SK-N-SH treated with all-trans-retinoic acid at 6 μM for 48 hours (cell line): ENCODE results near the gene C19orf53.

Experiments
- ATAC-seq: fragments of 200-7000 bp; cut with Tn5 transposase; 3 replicates; pipeline ENCODE4 v1.9.1; 2020; ENCODE audit warnings: mild to moderate bottlenecking, moderate library complexity
- ARNTL ChIP-seq: fragments of 450-650 bp; formaldehyde crosslinking; IDR thresholded peaks from 2 replicates; pipeline ENCODE4 v1.5.0; 2020; ENCODE audit warnings: low read depth, mild to moderate bottlenecking, moderate library complexity, borderline replicate concordance
- BACH2 ChIP-seq: fragments of 250-450 bp; sonication (Bioruptor Pico); IDR thresholded peaks from 2 replicates; pipeline ENCODE4 v1.9.0; 2021; ENCODE audit warnings: mild to moderate bottlenecking, borderline replicate concordance
- CREB5 ChIP-seq: fragments of 250-450 bp; sonication (Bioruptor Pico); IDR thresholded peaks from 2 replicates; pipeline ENCODE4 v1.5.1; 2020; ENCODE audit warnings: low read depth, mild to moderate bottlenecking, moderate library complexity
- CSDC2 ChIP-seq: fragments of 250-450 bp; sonication (Bioruptor Pico); IDR thresholded peaks from 2 replicates; pipeline ENCODE4 v1.5.0; 2020; ENCODE audit warnings: mild to moderate bottlenecking, moderate library complexity
- CSRNP3 ChIP-seq: fragments of 250-450 bp; sonication (Bioruptor Pico); IDR thresholded peaks from 2 replicates; pipeline ENCODE4 v1.5.1; 2021; ENCODE audit warnings: mild to moderate bottlenecking, moderate library complexity
- ESRRG ChIP-seq: fragments of 250-450 bp; sonication (Bioruptor Pico); IDR thresholded peaks from 2 replicates; pipeline ENCODE4 v1.6.1; 2021; ENCODE audit warnings: mild to moderate bottlenecking
- GLIS3 ChIP-seq: fragments of 250-450 bp; sonication (Bioruptor Pico); IDR thresholded peaks from 2 replicates; pipeline ENCODE4 v1.5.0; 2020; ENCODE audit warnings: mild to moderate bottlenecking, moderate library complexity
- ISL1 ChIP-seq: fragments of 250-450 bp; sonication (Bioruptor Pico); IDR thresholded peaks from 2 replicates; pipeline ENCODE4 v2.1.2; 2022; ENCODE audit warnings: mild to moderate bottlenecking, moderate library complexity
- OSR1 ChIP-seq: fragments of 250-450 bp; sonication (Bioruptor Pico); IDR thresholded peaks from 2 replicates; pipeline ENCODE4 v1.8.0; 2022; ENCODE audit warnings: moderate library complexity, mild to moderate bottlenecking, inconsistent platforms
- PATZ1 ChIP-seq: fragments of 250-450 bp; sonication (Bioruptor Pico); IDR thresholded peaks from 2 replicates; pipeline ENCODE4 v1.8.0; 2020; ENCODE audit warnings: mild to moderate bottlenecking, moderate library complexity, borderline replicate concordance
- PPARA ChIP-seq: fragments of 250-450 bp; sonication (Bioruptor Pico); IDR thresholded peaks from 2 replicates; pipeline ENCODE4 v1.5.0; 2020; ENCODE audit warnings: mild to moderate bottlenecking, borderline replicate concordance
- RARB ChIP-seq: fragments of 250-450 bp; sonication (Bioruptor Pico); IDR thresholded peaks from 2 replicates; pipeline ENCODE4 v1.8.0; 2021; ENCODE audit warnings: mild to moderate bottlenecking, moderate library complexity
- SNAI2 ChIP-seq: fragments of 250-450 bp; sonication (Bioruptor Pico); IDR thresholded peaks from 2 replicates; pipeline ENCODE4 v1.5.0; 2020; ENCODE audit warnings: mild to moderate bottlenecking, moderate library complexity
- TCF4 ChIP-seq: fragments of 250-450 bp; sonication (Bioruptor Pico); IDR thresholded peaks from 2 replicates; pipeline ENCODE4 v1.8.0; 2021; ENCODE audit warnings: mild to moderate bottlenecking, moderate library complexity, borderline replicate concordance
- TOX ChIP-seq: fragments of 250-450 bp; sonication (Bioruptor Pico); IDR thresholded peaks from 2 replicates; pipeline ENCODE4 v1.8.0; 2021; ENCODE audit warnings: mild to moderate bottlenecking, moderate library complexity, borderline replicate concordance
- ZC3H10 ChIP-seq: fragments of 250-450 bp; sonication (Bioruptor Pico); IDR thresholded peaks from 2 replicates; pipeline ENCODE4 v1.5.1; 2021; ENCODE audit warnings: mild to moderate bottlenecking, moderate library complexity
- ZFP3 ChIP-seq: fragments of 250-450 bp; sonication (Bioruptor Pico); IDR thresholded peaks from 2 replicates; pipeline ENCODE4 v1.5.0; 2020; ENCODE audit warnings: mild to moderate bottlenecking, moderate library complexity
- ZFP30 ChIP-seq: fragments of 450-650 bp; formaldehyde crosslinking; IDR thresholded peaks from 2 replicates; pipeline ENCODE4 v1.5.0; 2022; ENCODE audit warnings: mild to moderate bottlenecking, moderate library complexity
- ZNF565 ChIP-seq: fragments of 450-650 bp; formaldehyde crosslinking; conservative IDR thresholded peaks from 2 replicates; pipeline ENCODE4 v1.5.0; 2020; ENCODE audit warnings: low read depth, mild to moderate bottlenecking, moderate library complexity
- ZNF70 ChIP-seq: fragments of 450-650 bp; formaldehyde crosslinking; IDR thresholded peaks from 2 replicates; pipeline ENCODE4 v1.5.0; 2020; ENCODE audit warnings: mild to moderate bottlenecking, moderate library complexity
- ZNF8 ChIP-seq: fragments of 450-650 bp; formaldehyde crosslinking; IDR thresholded peaks from 2 replicates; pipeline ENCODE4 v1.5.0; 2020; ENCODE audit warnings: mild to moderate bottlenecking, moderate library complexity
- TF ChIP-seq, protein P1 (sequence below): fragments of 250-450 bp; sonication (Bioruptor Pico); IDR thresholded peaks from 2 replicates; pipeline ENCODE4 v1.8.0; 2021; ENCODE audit warnings: low read depth, mild to moderate bottlenecking, moderate library complexity, borderline replicate concordance
- TF ChIP-seq, protein P2 (sequence below): fragments of 250-450 bp; sonication (Bioruptor Pico); IDR thresholded peaks from 2 replicates; pipeline ENCODE4 v1.5.0; 2020; ENCODE audit warnings: mild to moderate bottlenecking, moderate library complexity

The C19orf53 gene

GRCh38 chr19:13808856-13809255 is 34.6 kb downstream of the C19orf53 start:
- TF ChIP-seq ZFP30 (CRISPR knock-in tag) = no peak
- no peak for TF ChIP-seq SNAI2 (CRISPR knock-in tag)
- TF ChIP-seq OSR1 (CRISPR knock-in tag) = no peak
- no peak for TF ChIP-seq TCF4 (CRISPR knock-in tag)
- no peak for TF ChIP-seq CSDC2
- TF ChIP-seq GLIS3 (CRISPR knock-in tag) = no peak
- TF ChIP-seq ZNF565 (CRISPR knock-in tag) = no peak
- TF ChIP-seq ESRRG (CRISPR knock-in tag) = no peak
- no peak for TF ChIP-seq CSRNP3
- no peak for TF ChIP-seq ZNF70
- TF ChIP-seq ZNF8 = no peak
- TF ChIP-seq PPARA (CRISPR knock-in tag) = no peak
- no peak for TF ChIP-seq BACH2
- no peak for TF ChIP-seq ZC3H10 (CRISPR knock-in tag)
- TF ChIP-seq, protein P1, sequence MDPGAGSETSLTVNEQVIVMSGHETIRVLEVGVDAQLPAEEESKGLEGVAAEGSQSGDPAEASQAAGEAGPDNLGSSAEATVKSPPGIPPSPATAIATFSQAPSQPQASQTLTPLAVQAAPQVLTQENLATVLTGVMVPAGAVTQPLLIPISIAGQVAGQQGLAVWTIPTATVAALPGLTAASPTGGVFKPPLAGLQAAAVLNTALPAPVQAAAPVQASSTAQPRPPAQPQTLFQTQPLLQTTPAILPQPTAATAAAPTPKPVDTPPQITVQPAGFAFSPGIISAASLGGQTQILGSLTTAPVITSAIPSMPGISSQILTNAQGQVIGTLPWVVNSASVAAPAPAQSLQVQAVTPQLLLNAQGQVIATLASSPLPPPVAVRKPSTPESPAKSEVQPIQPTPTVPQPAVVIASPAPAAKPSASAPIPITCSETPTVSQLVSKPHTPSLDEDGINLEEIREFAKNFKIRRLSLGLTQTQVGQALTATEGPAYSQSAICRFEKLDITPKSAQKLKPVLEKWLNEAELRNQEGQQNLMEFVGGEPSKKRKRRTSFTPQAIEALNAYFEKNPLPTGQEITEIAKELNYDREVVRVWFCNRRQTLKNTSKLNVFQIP (CRISPR knock-in tag) = no peak
- no peak for TF ChIP-seq PATZ1 (CRISPR knock-in tag)
- no peak for TF ChIP-seq ZFP3
- no peak for TF ChIP-seq TOX
- no peak for TF ChIP-seq ARNTL (CRISPR knock-in tag)
- TF ChIP-seq, all 23 proteins: peak for 0
- no peak for ATAC-seq

GRCh38 chr19:13812544-13812943 is 38.3 kb downstream of the C19orf53 start:
- TF ChIP-seq CSDC2 = no peak
- TF ChIP-seq PATZ1 (CRISPR knock-in tag) = no peak
- no peak for TF ChIP-seq TOX
- TF ChIP-seq ESRRG (CRISPR knock-in tag) = no peak
- no peak for TF ChIP-seq ARNTL (CRISPR knock-in tag)
- no peak for TF ChIP-seq ZNF565 (CRISPR knock-in tag)
- TF ChIP-seq BACH2 = no peak
- no peak for TF ChIP-seq ZFP30 (CRISPR knock-in tag)
- TF ChIP-seq, protein P1 (CRISPR knock-in tag) = no peak
- no peak for TF ChIP-seq CREB5 (CRISPR knock-in tag)
- TF ChIP-seq ISL1 = no peak
- TF ChIP-seq, protein P2, sequence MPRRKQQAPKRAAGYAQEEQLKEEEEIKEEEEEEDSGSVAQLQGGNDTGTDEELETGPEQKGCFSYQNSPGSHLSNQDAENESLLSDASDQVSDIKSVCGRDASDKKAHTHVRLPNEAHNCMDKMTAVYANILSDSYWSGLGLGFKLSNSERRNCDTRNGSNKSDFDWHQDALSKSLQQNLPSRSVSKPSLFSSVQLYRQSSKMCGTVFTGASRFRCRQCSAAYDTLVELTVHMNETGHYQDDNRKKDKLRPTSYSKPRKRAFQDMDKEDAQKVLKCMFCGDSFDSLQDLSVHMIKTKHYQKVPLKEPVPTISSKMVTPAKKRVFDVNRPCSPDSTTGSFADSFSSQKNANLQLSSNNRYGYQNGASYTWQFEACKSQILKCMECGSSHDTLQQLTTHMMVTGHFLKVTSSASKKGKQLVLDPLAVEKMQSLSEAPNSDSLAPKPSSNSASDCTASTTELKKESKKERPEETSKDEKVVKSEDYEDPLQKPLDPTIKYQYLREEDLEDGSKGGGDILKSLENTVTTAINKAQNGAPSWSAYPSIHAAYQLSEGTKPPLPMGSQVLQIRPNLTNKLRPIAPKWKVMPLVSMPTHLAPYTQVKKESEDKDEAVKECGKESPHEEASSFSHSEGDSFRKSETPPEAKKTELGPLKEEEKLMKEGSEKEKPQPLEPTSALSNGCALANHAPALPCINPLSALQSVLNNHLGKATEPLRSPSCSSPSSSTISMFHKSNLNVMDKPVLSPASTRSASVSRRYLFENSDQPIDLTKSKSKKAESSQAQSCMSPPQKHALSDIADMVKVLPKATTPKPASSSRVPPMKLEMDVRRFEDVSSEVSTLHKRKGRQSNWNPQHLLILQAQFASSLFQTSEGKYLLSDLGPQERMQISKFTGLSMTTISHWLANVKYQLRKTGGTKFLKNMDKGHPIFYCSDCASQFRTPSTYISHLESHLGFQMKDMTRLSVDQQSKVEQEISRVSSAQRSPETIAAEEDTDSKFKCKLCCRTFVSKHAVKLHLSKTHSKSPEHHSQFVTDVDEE (CRISPR knock-in tag) = no peak
- no peak for TF ChIP-seq PPARA (CRISPR knock-in tag)
- TF ChIP-seq ZNF70 = no peak
- no peak for TF ChIP-seq GLIS3 (CRISPR knock-in tag)
- TF ChIP-seq ZC3H10 (CRISPR knock-in tag) = no peak
- no peak for TF ChIP-seq ZFP3
- no peak for TF ChIP-seq RARB (CRISPR knock-in tag)
- TF ChIP-seq CSRNP3 = no peak
- no peak for ATAC-seq
